Pancreas (tissue), 10 donors: ENCODE measurements around the gene SKAP1. TPM values are rescaled to one million over a fixed set of nuclear protein-coding genes. Genes with fewer than 3 reads are reported as not detected.

Experiments
- ATAC-seq, 4 donors: fragments of 200-7000 bp; cut with Tn5 transposase; one replicate each; pipeline versions ENCODE4 v1.8.0 to v1.9.1; 2020; ENCODE audit warnings: mild to moderate bottlenecking in 4 of 4, moderate library complexity in 4 of 4
- DNase-seq, 6 donors: peaks; one replicate each; pipeline ENCODE4 v3.0.0-alpha.2; 2020
- FAIRE-seq: peaks from 2 replicates; lab custom pipeline; 2012; peaks lifted over from hg19 to GRCh38; lab: Jason Lieb, UNC
- H3K27ac ChIP-seq, 4 donors: fragments of 200-600 bp; sonication (generic); 1 replicate in 3 of 4; 2 replicates in 1 of 4; pipeline versions ENCODE4 v1.5.0 to v1.8.0; 2020
- H3K27me3 ChIP-seq, 4 donors: fragments of 200-600 bp; one replicate each; pipeline ENCODE4 v1.8.0; 2021
- H3K36me3 ChIP-seq, 3 donors: fragments of 200-600 bp; sonication (generic) in 1 of 3; one replicate each; pipeline versions ENCODE4 v1.5.0 to v1.8.0; 2020 to 2021
- H3K4me1 ChIP-seq, 3 donors: fragments of 200-600 bp; one replicate each; pipeline ENCODE4 v1.8.0; 2021
- H3K4me3 ChIP-seq, 4 donors: fragments of 200-600 bp; sonication (generic) in 2 of 4; one replicate each; pipeline versions ENCODE4 v1.5.0 to v1.8.0; 2020 to 2021
- H3K9me3 ChIP-seq, 4 donors: fragments of 200-600 bp; one replicate each; pipeline ENCODE4 v1.8.0; 2021
- WGBS, 2 donors: extraction: QIAGEN DNeasy Blood & Tissue Kit; methylation state at CpG; one replicate each; pipeline ENCODE4 v1.1.7; 2013; 5-methylcytosine and 5-hydroxymethylcytosine counted together
- intact Hi-C, 3 donors: fragments of 100-400 bp; cut with DNase I; formaldehyde crosslinking; loops; one replicate each; pipeline versions ENCODE4 v1.11.1 to v1.14.2; 2022
- polyA plus RNA-seq, 2 donors: library from polyadenylated mRNA; stranded (reverse); fragments of 200-250 nt; gene quantifications; one replicate each; pipeline ENCODE4 v1.2.3, GENCODE V29; 2013
- total RNA-seq, 6 donors: library from RNA; stranded (reverse); fragmentation: NEBNext Ultra II Directional in 4 of 6; extraction: Animal tissue kit (Norgen Biotek cat#: 25700) in 4 of 6; gene quantifications; one replicate each; pipeline versions ENCODE4 v1.2.1 to v1.2.4, GENCODE V29; 2021 to 2023
- TF ChIP-seq, protein P1 (sequence below), 4 donors: fragments of 200-600 bp; sonication (generic) in 3 of 4; IDR thresholded peaks; one replicate each; pipeline versions ENCODE4 v1.5.0 to v1.8.0; 2021; ENCODE audit warnings: antibody characterized with exemption in 4 of 4
- donor health status: healthy with polysubstance abuse.
- donor health status: DM: no; HTN: no; CAD: no; lungs with moderate emphysema.
- donor health status: DM: no; HTN: no; CAD: no.
- donor health status: control.
- donor health status: control.
- donor health status: Bipolar disorder and iron deficiency.
- donor health status: DM: yes; HTN: yes; CAD: no.
- donor health status: DM: no; HTN: no; CAD: no.
- donor health status: DM: no; HTN: no; CAD: no.
- donor health status: DM: yes; HTN: yes; CAD: no.

The SKAP1 gene
- total and polyA plus RNA-seq, 8 donors = 0.92 to 5.2 (median 3.0) TPM

DNA sequence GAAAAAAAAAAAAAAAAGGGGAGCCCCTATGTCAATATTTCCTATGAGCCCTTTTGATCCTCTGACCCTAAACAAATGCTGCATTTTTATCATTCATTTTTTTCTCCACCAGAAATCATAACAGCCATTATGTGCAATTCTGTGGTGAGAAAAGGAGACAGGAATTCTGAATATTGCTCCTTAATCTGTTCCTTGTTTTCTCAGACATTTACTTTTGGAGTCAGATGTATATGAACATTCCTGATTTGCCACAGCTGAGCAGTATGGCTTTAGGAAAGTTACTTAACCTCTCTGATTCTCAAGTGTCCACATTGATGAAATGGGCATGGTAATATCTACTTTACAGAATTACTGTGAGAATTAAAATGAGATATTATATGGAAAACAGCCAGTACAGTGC, 144.4 kb downstream of the SKAP1 start:
- Histone ChIP-seq H3K9me3 (no peaks in the 10 kb centered on the region), H3K36me3 (no peaks in the 10 kb centered on the region), H3K27ac (no peak overlapping the region), H3K4me1 (no peaks in the 10 kb centered on the region), H3K4me3 (no peak overlapping the region), H3K27me3 (peaks cover 0 to 21% (median 4%) of the 10 kb centered on the region in 4 donors)
- DNase-seq (no peak), ATAC-seq (no peak), FAIRE-seq (no peak)
- intact Hi-C loops = no loop called here
- TF ChIP-seq, protein P1, sequence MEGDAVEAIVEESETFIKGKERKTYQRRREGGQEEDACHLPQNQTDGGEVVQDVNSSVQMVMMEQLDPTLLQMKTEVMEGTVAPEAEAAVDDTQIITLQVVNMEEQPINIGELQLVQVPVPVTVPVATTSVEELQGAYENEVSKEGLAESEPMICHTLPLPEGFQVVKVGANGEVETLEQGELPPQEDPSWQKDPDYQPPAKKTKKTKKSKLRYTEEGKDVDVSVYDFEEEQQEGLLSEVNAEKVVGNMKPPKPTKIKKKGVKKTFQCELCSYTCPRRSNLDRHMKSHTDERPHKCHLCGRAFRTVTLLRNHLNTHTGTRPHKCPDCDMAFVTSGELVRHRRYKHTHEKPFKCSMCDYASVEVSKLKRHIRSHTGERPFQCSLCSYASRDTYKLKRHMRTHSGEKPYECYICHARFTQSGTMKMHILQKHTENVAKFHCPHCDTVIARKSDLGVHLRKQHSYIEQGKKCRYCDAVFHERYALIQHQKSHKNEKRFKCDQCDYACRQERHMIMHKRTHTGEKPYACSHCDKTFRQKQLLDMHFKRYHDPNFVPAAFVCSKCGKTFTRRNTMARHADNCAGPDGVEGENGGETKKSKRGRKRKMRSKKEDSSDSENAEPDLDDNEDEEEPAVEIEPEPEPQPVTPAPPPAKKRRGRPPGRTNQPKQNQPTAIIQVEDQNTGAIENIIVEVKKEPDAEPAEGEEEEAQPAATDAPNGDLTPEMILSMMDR (IDR thresholded peaks at IDR 0.05) = no peak

DNA sequence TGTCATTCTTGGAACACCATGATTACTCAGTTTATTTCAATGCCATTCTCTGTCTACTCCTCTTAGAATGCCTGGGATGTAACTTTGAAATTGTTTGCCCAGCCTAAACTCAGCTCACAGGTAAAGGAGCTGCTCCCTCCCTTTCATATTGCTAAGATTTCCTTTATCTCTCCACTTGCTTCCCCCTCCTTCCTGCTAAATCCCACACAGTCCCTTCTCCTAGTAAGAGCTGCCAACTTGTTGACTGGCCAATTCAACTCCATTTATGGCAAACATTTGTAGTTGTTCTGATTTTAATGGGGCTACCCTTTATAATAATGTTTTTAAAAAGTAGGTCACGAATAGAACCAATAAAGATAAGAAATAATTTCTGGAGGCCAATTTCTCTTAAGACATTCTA, 146.1 kb downstream of the SKAP1 start:
- no peaks in the 10 kb centered on the region for H3K36me3 ChIP-seq
- no peak for FAIRE-seq
- H3K27me3 ChIP-seq = peaks cover 0 to 12% (median 4%) of the 10 kb centered on the region in 4 donors
- TF ChIP-seq, protein P1 (IDR thresholded peaks at IDR 0.05) = no peak
- no peaks in the 10 kb centered on the region for H3K9me3 ChIP-seq
- no peak for DNase-seq
- ATAC-seq = no peak
- 58 to 63% methylated on average over 1 of the region's 1 CpG for WGBS, 2 donors
- H3K4me3 ChIP-seq = no peak overlapping the region
- intact Hi-C loops = no loop called here
- H3K4me1 ChIP-seq = no peaks in the 10 kb centered on the region
- H3K27ac ChIP-seq = no peak overlapping the region

DNA sequence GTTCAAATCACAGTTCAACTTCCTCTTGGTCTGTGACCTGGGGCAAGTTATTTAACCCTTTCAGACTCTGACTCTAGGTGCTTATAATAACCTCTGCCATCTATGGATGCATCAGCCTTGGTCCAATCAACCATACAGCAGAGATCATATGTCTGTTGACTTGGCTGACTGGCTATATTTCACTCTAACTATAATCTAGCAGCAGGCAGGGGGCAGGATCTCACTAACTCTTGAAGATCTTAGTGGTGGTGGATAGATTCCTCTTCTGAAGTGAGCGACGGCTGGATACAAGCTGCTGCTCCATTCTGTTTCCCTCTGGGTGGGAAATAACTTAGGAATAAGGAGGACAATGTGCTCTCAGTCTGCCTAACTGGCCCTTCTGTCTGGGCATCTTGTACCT, 146.6 kb downstream of the SKAP1 start:
- H3K27me3 ChIP-seq = peaks cover 0 to 12% (median 4%) of the 10 kb centered on the region in 4 donors
- 88 to 100% methylated on average over 2 of the region's 2 CpGs for WGBS, 2 donors
- FAIRE-seq (no peak), DNase-seq (no peak), ATAC-seq (no peak)
- H3K9me3 ChIP-seq = no peaks in the 10 kb centered on the region
- no peaks in the 10 kb centered on the region for H3K4me1 ChIP-seq
- TF ChIP-seq, protein P1 (IDR thresholded peaks at IDR 0.05) = no peak
- H3K36me3 ChIP-seq = no peaks in the 10 kb centered on the region
- H3K27ac ChIP-seq = no peak overlapping the region
- H3K4me3 ChIP-seq = no peak overlapping the region
- intact Hi-C loops = no loop called here

DNA sequence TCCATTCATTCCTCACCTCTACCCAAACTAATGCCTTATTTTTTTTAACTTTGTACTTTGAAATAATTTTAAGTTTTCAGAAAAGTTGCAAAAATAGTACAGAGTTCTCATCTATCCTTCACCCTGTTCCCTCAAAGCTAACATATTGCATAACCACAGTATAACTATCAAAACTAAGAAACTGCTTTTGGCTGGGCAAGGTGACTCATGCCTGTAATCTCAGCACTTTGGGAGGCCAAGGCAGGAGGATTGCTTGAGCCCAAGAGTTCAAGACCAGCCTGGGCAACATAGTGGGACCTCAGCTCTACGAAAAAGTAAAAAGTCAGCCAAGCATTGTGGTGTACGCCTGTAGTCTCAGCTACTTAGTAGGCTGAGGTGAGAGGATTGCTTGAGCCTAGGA, 147.7 kb downstream of the SKAP1 start:
- H3K9me3 ChIP-seq = no peaks in the 10 kb centered on the region
- intact Hi-C loops = no loop called here
- ATAC-seq (no peak), FAIRE-seq (no peak), DNase-seq (no peak)
- H3K4me1 ChIP-seq = no peaks in the 10 kb centered on the region
- TF ChIP-seq, protein P1 (IDR thresholded peaks at IDR 0.05) = no peak
- H3K4me3 ChIP-seq = no peak overlapping the region
- no peak overlapping the region for H3K27ac ChIP-seq
- 77 to 84% methylated on average over 2 of the region's 2 CpGs for WGBS, 2 donors
- H3K27me3 ChIP-seq = peaks cover 0 to 7% (median 1%) of the 10 kb centered on the region in 4 donors
- no peaks in the 10 kb centered on the region for H3K36me3 ChIP-seq

DNA sequence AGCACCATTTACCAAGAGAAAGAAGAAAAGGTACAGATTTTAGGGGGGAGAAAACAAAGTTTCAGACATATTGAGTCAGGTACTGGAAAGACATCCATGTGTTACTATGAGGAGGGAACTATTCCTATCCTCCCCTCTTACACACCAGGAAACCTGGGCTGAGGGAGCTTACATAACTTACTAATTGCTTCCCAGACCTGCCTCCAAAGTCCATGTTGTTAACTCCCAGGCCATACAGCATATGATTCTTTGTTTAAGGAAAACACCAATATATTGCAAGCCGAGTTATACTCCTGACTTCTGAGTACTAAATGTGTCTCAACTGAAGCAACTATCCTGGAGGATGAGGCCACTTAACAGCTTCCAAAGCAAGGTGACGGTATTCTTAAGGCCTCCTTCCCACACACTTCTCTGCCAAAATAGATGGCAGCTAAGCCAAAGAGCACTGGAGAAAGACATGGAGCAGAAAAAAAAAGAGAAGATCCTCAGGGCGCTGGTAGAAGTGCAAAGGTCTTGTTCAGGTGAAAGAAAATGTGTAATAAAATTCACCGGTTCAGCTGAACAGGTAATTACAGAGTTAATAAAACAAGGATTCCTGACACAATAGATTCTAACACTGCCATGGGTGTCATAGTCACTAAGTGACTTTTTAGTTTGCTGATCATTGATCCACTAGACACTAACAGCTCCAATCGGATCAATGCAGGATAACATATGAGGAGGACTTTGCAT, 151.1 kb downstream of the SKAP1 start:
- H3K27me3 ChIP-seq = peaks cover 0 to 3% (median 0%) of the 10 kb centered on the region in 4 donors
- H3K4me3 ChIP-seq = no peak overlapping the region
- H3K36me3 ChIP-seq = no peaks in the 10 kb centered on the region
- intact Hi-C loops = no loop called here
- 84 to 85% methylated on average over 5 of the region's 5 CpGs for WGBS, 2 donors
- H3K27ac ChIP-seq = no peak overlapping the region
- no peak for FAIRE-seq
- H3K9me3 ChIP-seq = no peaks in the 10 kb centered on the region
- no peak for ATAC-seq
- H3K4me1 ChIP-seq = no peaks in the 10 kb centered on the region
- no peak for DNase-seq
- TF ChIP-seq, protein P1 (IDR thresholded peaks at IDR 0.05) = no peak
